A549 (cell line): ENCODE data around the gene ARID1B. TPM values are rescaled to one million over a fixed set of nuclear protein-coding genes. Genes with fewer than 3 reads are reported as not detected.

ENCODE experiments used
- ATAC-seq, 2 experiments: fragments of 200-7000 bp in 1 of 2; fragments of >200 bp in 1 of 2; cut with Nextera tagmentation in 1 of 2; cut with Tn5 transposase in 1 of 2; 3 replicates each; pipeline versions ENCODE4 v1.8.0 to v1.9.1; 2018 to 2020; ENCODE audit warnings: mild to moderate bottlenecking in 1 of 2, moderate library complexity in 1 of 2
- CTCF ChIA-PET: fragments of 300-600 bp; sonication (Branson Sonifier 250); formaldehyde crosslinking; extraction: SDS; loops from one replicate; lab custom pipeline; 2021; ENCODE audit warnings: antibody characterized with exemption, inconsistent platforms; lab: Yijun Ruan, JAX
- POLR2A ChIA-PET: fragments of 350-600 bp; formaldehyde crosslinking; extraction: SDS; loops from one replicate; lab custom pipeline; 2021; ENCODE audit warnings: antibody characterized with exemption, inconsistent platforms; lab: Yijun Ruan, JAX
- DNase-seq, 2 experiments: peaks; one replicate each; pipeline versions ENCODE4 v3.0.0 to v3.0.0-alpha.2; 2011 to 2016; ENCODE audit warnings: low read depth in 1 of 2, low spot score in 1 of 2
- FAIRE-seq: peaks from 2 replicates; lab custom pipeline; 2011; peaks lifted over from hg19 to GRCh38; lab: Jason Lieb, UNC
- H3K27ac ChIP-seq, 2 experiments: fragments of >200 bp; sonication (Bioruptor Twin); formaldehyde crosslinking; 3 replicates each; pipeline ENCODE4 v1.5.1; 2016 to 2017
- H3K4me1 ChIP-seq: fragments of >200 bp; sonication (Bioruptor Twin); formaldehyde crosslinking; 3 replicates; pipeline ENCODE4 v1.6.1; 2016
- H3K4me2 ChIP-seq: fragments of >200 bp; sonication (Bioruptor Twin); formaldehyde crosslinking; 3 replicates; pipeline ENCODE4 v1.6.1; 2016
- H3K4me3 ChIP-seq: fragments of >200 bp; sonication (Bioruptor Twin); formaldehyde crosslinking; 3 replicates; pipeline ENCODE4 v1.5.1; 2016
- H3K9me3 ChIP-seq: fragments of >200 bp; sonication (Bioruptor Twin); formaldehyde crosslinking; 3 replicates; pipeline ENCODE4 v1.6.1; 2016
- ATOH8 ChIP-seq: fragments of 250-450 bp; sonication (Bioruptor Pico); IDR thresholded peaks from 2 replicates; pipeline ENCODE4 v1.5.0; 2020; ENCODE audit warnings: low read depth, mild to moderate bottlenecking, moderate library complexity
- BCL3 ChIP-seq: fragments of >200 bp; sonication (Bioruptor Twin); formaldehyde crosslinking; IDR thresholded peaks from 3 replicates; pipeline ENCODE4 v1.6.1; 2016
- BHLHE40 ChIP-seq: IDR thresholded peaks from 2 replicates; pipeline ENCODE4 v1.6.1; 2012; ENCODE audit warnings: low read depth, low read length, inconsistent platforms
- CBX8 ChIP-seq: fragments of 200-600 bp; sonication (generic); IDR thresholded peaks from 2 replicates; pipeline ENCODE4 v1.6.1; 2016
- CHD2 ChIP-seq: fragments of 150-350 bp; IDR thresholded peaks from 2 replicates; pipeline ENCODE4 v1.6.1; 2014; ENCODE audit warnings: low read length; ENCODE audit not compliant: partially characterized antibody
- EHMT2 ChIP-seq: fragments of 200-600 bp; sonication (generic); IDR thresholded peaks from 2 replicates; pipeline ENCODE4 v1.6.1; 2016; ENCODE audit warnings: antibody characterized with exemption, low read depth, mild to moderate bottlenecking, moderate library complexity
- EP300 ChIP-seq, 2 experiments: fragments of >200 bp; sonication (Bioruptor Twin); formaldehyde crosslinking; IDR thresholded peaks; 2 replicates in 1 of 2; 3 replicates in 1 of 2; pipeline ENCODE4 v1.6.1; 2016 to 2017
- FOSB ChIP-seq: fragments of 250-450 bp; sonication (Bioruptor Pico); IDR thresholded peaks from 2 replicates; pipeline ENCODE4 v1.5.0; 2020; ENCODE audit warnings: mild to moderate bottlenecking, moderate library complexity
- FOSL2 ChIP-seq, 2 experiments: fragments of 450-650 bp in 1 of 2; fragments of >200 bp in 1 of 2; sonication (Bioruptor Twin) in 1 of 2; formaldehyde crosslinking; IDR thresholded peaks; 2 replicates each; pipeline versions ENCODE4 v1.5.0 to v1.6.1; 2016 to 2020; ENCODE audit warnings: mild to moderate bottlenecking in 1 of 2, moderate library complexity in 1 of 2
- FOXS1 ChIP-seq: fragments of 250-450 bp; sonication (Bioruptor Pico); IDR thresholded peaks from 2 replicates; pipeline ENCODE4 v1.5.0; 2020; ENCODE audit warnings: mild to moderate bottlenecking, moderate library complexity
- HES2 ChIP-seq: fragments of >200 bp; sonication (Bioruptor Twin); formaldehyde crosslinking; IDR thresholded peaks from 2 replicates; pipeline ENCODE4 v1.6.1; 2016
- HOXA7 ChIP-seq: fragments of 250-450 bp; sonication (Bioruptor Pico); IDR thresholded peaks from 2 replicates; pipeline ENCODE4 v1.5.0; 2020; ENCODE audit warnings: mild to moderate bottlenecking, moderate library complexity
- HOXB13 ChIP-seq: fragments of 250-450 bp; sonication (Bioruptor Pico); IDR thresholded peaks from 2 replicates; pipeline ENCODE4 v1.5.0; 2020; ENCODE audit warnings: low read depth, mild to moderate bottlenecking, moderate library complexity
- JUN ChIP-seq, 2 experiments: fragments of >200 bp; sonication (Bioruptor Twin); formaldehyde crosslinking; IDR thresholded peaks; 2 replicates in 1 of 2; 3 replicates in 1 of 2; pipeline ENCODE4 v1.6.1; 2016 to 2017
- MAFK ChIP-seq: fragments of 450-650 bp; IDR thresholded peaks from 2 replicates; pipeline ENCODE4 v1.6.1; 2014; ENCODE audit not compliant: partially characterized antibody
- MAZ ChIP-seq: fragments of 150-350 bp; IDR thresholded peaks from 2 replicates; pipeline ENCODE4 v1.6.1; 2014; ENCODE audit warnings: antibody characterized with exemption, low read depth, low read length, borderline replicate concordance
- NFE2L2 ChIP-seq: fragments of 150-350 bp; conservative IDR thresholded peaks from 2 replicates; pipeline ENCODE4 v1.6.1; 2014; ENCODE audit warnings: low read length
- NPAS2 ChIP-seq: fragments of 250-450 bp; sonication (Bioruptor Pico); IDR thresholded peaks from 2 replicates; pipeline ENCODE4 v1.8.0; 2022; ENCODE audit warnings: mild to moderate bottlenecking, moderate library complexity, borderline replicate concordance
- POLR2A ChIP-seq: IDR thresholded peaks from 2 replicates; pipeline ENCODE4 v1.6.1; 2012; ENCODE audit warnings: mild to moderate bottlenecking, low read length
- RARB ChIP-seq: fragments of 250-450 bp; sonication (Bioruptor Pico); IDR thresholded peaks from 2 replicates; pipeline ENCODE4 v1.8.0; 2021; ENCODE audit warnings: mild to moderate bottlenecking, moderate library complexity
- RCOR1 ChIP-seq: fragments of 150-350 bp; IDR thresholded peaks from 2 replicates; pipeline ENCODE4 v1.6.1; 2014; ENCODE audit warnings: antibody characterized with exemption, low read length, low read depth
- REST ChIP-seq: fragments of 200-600 bp; sonication (generic); IDR thresholded peaks from 2 replicates; pipeline ENCODE4 v1.6.1; 2016; ENCODE audit warnings: antibody characterized with exemption, mild to moderate bottlenecking, moderate library complexity
- RFX5 ChIP-seq: fragments of 450-650 bp; IDR thresholded peaks from 2 replicates; pipeline ENCODE4 v1.7.1; 2014; ENCODE audit warnings: antibody characterized with exemption, mild to moderate bottlenecking, moderate library complexity
- TFCP2L1 ChIP-seq: fragments of 250-450 bp; sonication (Bioruptor Pico); IDR thresholded peaks from 2 replicates; pipeline ENCODE4 v1.5.0; 2021; ENCODE audit warnings: mild to moderate bottlenecking
- USF2 ChIP-seq: fragments of 450-650 bp; IDR thresholded peaks from 2 replicates; pipeline ENCODE4 v1.6.1; 2014; ENCODE audit warnings: antibody characterized with exemption
- ZNF302 ChIP-seq: fragments of 250-450 bp; sonication (Bioruptor Pico); IDR thresholded peaks from 2 replicates; pipeline ENCODE4 v1.9.0; 2021; ENCODE audit warnings: inconsistent platforms, mild to moderate bottlenecking, moderate library complexity
- ZSCAN20 ChIP-seq: fragments of 250-450 bp; sonication (Bioruptor Pico); IDR thresholded peaks from 2 replicates; pipeline ENCODE4 v1.8.0; 2022; ENCODE audit warnings: mild to moderate bottlenecking, moderate library complexity
- WGBS: methylation state at CpG from one replicate; pipeline ENCODE4 v1.1.6; 2017; ENCODE audit errors: missing lambda C conversion rate; 5-methylcytosine and 5-hydroxymethylcytosine counted together
- polyA plus RNA-seq, 4 experiments: library from polyadenylated mRNA; depleted of rRNA in 3 of 4; stranded (reverse); fragments of >200 nt; fragmentation: RNase III in 1 of 4; extraction: RNeasy Plus Mini Kit Qiagen cat#74134 plus additional on column Dnase treatment in 1 of 4; gene quantifications; 2 replicates in 3 of 4; 3 replicates in 1 of 4; pipeline ENCODE4 v1.2.3, GENCODE V29; 2011 to 2017

The ARID1B gene
- polyA plus RNA-seq, 2 of the 4 experiments (the other 2 are of a cell fraction): 13.5 to 16.3 TPM

- Histone ChIP-seq H3K4me1 (no peaks in the 10 kb centered on the region), H3K27ac (no peak overlapping the region), H3K4me3 (no peak overlapping the region), H3K9me3 (no peaks in the 10 kb centered on the region), H3K4me2 (no peak overlapping the region)
- DNase-seq: no peak
- no peak for ATAC-seq
- ChIA-PET CTCF (no interaction called here), POLR2A (no interaction called here)
- no peak for FAIRE-seq
- WGBS: 95% methylated on average over 8 of the region's 8 CpGs
- TF ChIP-seq HOXB13 (CRISPR knock-in tag): no peak
- TF ChIP-seq TFCP2L1 (CRISPR knock-in tag): no peak
- TF ChIP-seq MAZ: no peak
- no peak for TF ChIP-seq CHD2
- TF ChIP-seq ZNF302 (CRISPR knock-in tag): no peak
- TF ChIP-seq RCOR1: no peak
- TF ChIP-seq BHLHE40: no peak
- no peak for TF ChIP-seq RFX5
- no peak for TF ChIP-seq CBX8
- no peak for TF ChIP-seq FOXS1
- no peak for TF ChIP-seq ZSCAN20 (CRISPR knock-in tag)
- TF ChIP-seq POLR2A: no peak
- no peak for TF ChIP-seq REST
These were observed 95.7 kb downstream of the ARID1B start for GRCh38 chr6:156872903-156873302.

DNA sequence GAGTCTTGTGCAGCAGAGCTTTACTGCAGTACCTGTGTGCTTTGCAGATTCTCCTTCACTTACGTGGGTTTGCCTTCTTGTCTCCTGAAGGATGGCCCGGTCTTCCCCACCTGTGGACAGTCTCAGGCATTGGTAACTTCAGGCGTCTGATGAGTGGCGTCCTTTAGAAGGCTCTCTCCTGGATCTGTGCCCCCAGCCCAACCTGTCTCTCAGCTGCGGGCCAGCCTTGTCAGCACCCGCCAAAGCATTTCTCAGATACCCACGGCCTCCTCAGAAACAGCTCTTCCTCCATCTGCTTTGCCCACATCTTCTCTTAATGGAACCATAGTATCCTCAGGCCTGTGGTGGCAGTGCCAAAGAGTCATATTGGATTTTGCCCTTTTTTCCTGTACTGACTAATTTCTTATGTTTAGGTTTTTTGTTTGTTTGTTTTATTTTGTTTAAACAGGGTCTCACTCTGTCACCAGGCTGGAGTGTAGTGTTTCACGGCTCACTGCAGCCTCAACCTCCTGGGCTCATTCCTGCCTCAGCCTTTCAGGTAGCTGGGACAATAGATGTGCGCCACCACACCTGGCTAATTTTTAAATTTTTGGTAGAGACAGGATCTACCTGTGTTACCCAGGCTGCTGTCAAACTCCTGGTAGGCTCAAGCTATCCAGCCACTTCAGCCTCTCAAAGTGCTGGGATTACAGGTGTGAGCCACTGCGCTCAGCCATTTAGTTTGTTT is 96.6 kb downstream of the ARID1B start:
- ATAC-seq: no peak

DNA sequence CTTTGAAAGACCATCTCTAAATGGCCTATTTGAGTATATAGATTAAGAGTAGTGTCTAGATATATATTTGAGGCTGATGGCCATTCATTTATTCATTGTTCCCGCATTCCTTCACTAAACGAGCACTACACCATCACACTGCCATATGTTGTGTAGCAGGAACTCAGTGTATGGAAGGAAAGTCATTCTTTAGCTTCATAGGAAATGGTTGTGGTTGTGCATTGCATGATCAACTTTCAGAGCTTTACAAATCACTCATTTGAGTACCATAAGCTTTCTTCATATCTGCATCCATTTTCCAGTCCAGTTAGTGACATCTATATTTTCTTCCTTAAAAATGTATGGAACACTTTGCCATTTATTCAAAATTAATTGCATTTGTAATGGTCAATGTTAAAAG is 97.9 kb downstream of the ARID1B start:
- H3K27ac ChIP-seq: no peak overlapping the region
- no peaks in the 10 kb centered on the region for H3K4me1 ChIP-seq
- 57% methylated on average over 2 of the region's 2 CpGs for WGBS
- FAIRE-seq (no peak), ATAC-seq (no peak), DNase-seq (no peak)
- POLR2A ChIA-PET: no interaction called here
- H3K4me3 ChIP-seq: no peak overlapping the region
- no peak overlapping the region for H3K4me2 ChIP-seq
- CTCF ChIA-PET: interaction anchor here (1.1 to 1.6 kb wide), 2 partner anchors 9 kb away, joined by 4 read pairs; no protein-coding TSS in a partner anchor
- no peaks in the 10 kb centered on the region for H3K9me3 ChIP-seq
- TF ChIP-seq USF2: no peak
- TF ChIP-seq JUN (IDR thresholded peaks at IDR 0.05): no peak
- TF ChIP-seq NFE2L2: no peak
- no peak for TF ChIP-seq ATOH8
- TF ChIP-seq HES2: no peak
- no peak for TF ChIP-seq FOSB (CRISPR knock-in tag)
- TF ChIP-seq NPAS2: no peak
- TF ChIP-seq MAFK: no peak
- TF ChIP-seq ZSCAN20 (CRISPR knock-in tag): no peak
- TF ChIP-seq EHMT2: no peak
- TF ChIP-seq FOSL2 (IDR thresholded peaks at IDR 0.05): no peak
- TF ChIP-seq FOSL2 (CRISPR knock-in tag; IDR thresholded peaks at IDR 0.05): no peak

More for the DNA sequence above, 96.6 kb downstream of the ARID1B start:
- Histone ChIP-seq H3K4me2 (no peak overlapping the region), H3K4me1 (no peaks in the 10 kb centered on the region), H3K4me3 (no peak overlapping the region), H3K9me3 (no peaks in the 10 kb centered on the region), H3K27ac (no peak overlapping the region)
- ChIA-PET CTCF (interaction anchor here (1.6 kb wide), 1 partner anchor 10 kb away, joined by 4 read pairs; no protein-coding TSS in a partner anchor), POLR2A (no interaction called here)
- FAIRE-seq (no peak), DNase-seq (no peak)
- WGBS: 87% methylated on average over 9 of the region's 10 CpGs
- no peak for TF ChIP-seq JUN (IDR thresholded peaks at IDR 0.05)
- TF ChIP-seq EP300 (IDR thresholded peaks at IDR 0.05): no peak
- no peak for TF ChIP-seq HOXA7 (CRISPR knock-in tag)
- TF ChIP-seq RARB: no peak
- no peak for TF ChIP-seq HES2
- no peak for TF ChIP-seq BCL3
